Measurements from ENCODE around the gene CLCN7. TPM values are rescaled to one million over a fixed set of nuclear protein-coding genes. Genes with fewer than 3 reads are reported as not detected.

CLCN7 gene
- total RNA-seq, 1 experiment from 2014 or later = 110 TPM

DNA sequence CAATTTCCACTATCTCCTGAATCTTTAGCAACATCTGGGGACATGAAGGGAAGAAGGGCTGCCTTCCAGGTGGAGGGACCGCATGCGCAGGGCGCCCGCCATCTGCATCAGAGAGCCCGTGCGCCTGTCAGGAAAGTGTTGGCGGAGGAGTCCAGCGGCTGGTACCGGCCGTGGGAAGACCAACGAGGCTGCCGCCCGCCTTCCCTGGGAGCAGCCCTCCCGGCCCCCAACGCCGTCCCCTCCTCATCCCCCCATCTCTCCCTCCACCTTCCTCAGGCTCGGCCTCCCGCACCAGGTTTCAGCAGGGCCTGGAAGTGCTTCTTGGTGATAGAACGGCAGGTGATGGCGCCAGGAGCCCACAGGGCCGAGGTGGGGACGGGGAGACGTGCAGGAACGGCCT is 8.8 kb downstream of the CLCN7 start:
- Histone ChIP-seq H2AFZ (no peak overlapping the region), H3K27ac (no peak overlapping the region), H3K9me3 (ENCODE audit: insufficient read depth, low read depth) (no peaks in the 10 kb centered on the region), H3K27me3 (ENCODE audit: insufficient read depth, low read depth) (no peaks in the 10 kb centered on the region), H3K9me2 (ENCODE audit: insufficient read depth) (no peaks in the 10 kb centered on the region), H3K4me2 (no peak overlapping the region), H3K79me2 (ENCODE audit: low read depth) (peaks cover 37% of the 10 kb centered on the region), H3F3A (ENCODE audit: insufficient read depth, low read depth) (no peaks in the 10 kb centered on the region), H3K4me1 (replicated peaks; ENCODE audit: insufficient read depth) (peaks cover 5% of the 10 kb centered on the region; the same call in 1 of the 2 replicates), H3K36me3 (ENCODE audit: low read depth) (no peaks in the 10 kb centered on the region), H3K4me3 (no peak overlapping the region), H4K20me1 (ENCODE audit: insufficient read depth) (peaks cover 28% of the 10 kb centered on the region)
- DNase-seq = no peak
- intact Hi-C loops (cut with micrococcal nuclease; ENCODE audit: unreplicated experiment) = no loop called here
- CTCF ChIA-PET = no interaction called here
- POLR2A ChIA-PET (ENCODE audit: unreplicated experiment) = no interaction called here
- TF ChIP-seq, protein P1, sequence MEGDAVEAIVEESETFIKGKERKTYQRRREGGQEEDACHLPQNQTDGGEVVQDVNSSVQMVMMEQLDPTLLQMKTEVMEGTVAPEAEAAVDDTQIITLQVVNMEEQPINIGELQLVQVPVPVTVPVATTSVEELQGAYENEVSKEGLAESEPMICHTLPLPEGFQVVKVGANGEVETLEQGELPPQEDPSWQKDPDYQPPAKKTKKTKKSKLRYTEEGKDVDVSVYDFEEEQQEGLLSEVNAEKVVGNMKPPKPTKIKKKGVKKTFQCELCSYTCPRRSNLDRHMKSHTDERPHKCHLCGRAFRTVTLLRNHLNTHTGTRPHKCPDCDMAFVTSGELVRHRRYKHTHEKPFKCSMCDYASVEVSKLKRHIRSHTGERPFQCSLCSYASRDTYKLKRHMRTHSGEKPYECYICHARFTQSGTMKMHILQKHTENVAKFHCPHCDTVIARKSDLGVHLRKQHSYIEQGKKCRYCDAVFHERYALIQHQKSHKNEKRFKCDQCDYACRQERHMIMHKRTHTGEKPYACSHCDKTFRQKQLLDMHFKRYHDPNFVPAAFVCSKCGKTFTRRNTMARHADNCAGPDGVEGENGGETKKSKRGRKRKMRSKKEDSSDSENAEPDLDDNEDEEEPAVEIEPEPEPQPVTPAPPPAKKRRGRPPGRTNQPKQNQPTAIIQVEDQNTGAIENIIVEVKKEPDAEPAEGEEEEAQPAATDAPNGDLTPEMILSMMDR (conservative IDR thresholded peaks at IDR 0.05) = no peak
- TF ChIP-seq EZH2 (IDR thresholded peaks at IDR 0.05; ENCODE audit: low read depth) = no peak
- no TSS peak for BruUV-seq (replicated peaks)

DNA sequence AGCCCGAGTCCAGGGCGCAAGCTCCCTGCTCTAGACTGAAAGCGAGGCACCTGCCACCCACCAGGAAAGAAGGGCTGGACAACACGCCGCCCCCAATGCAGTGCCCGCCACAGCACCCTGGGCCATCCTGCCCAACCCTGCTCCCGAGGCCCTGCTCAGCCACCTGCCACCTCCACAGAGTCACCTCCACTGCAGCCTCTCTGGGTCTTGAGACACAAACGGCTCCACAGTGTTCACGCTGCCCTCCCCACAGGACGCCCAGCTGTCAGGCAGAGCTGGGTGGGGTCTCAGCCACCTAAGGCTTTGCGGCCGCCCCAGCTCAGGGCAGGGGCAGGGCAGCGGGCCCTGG is 9.3 kb downstream of the CLCN7 start:
- no peak for DNase-seq
- no peak overlapping the region for H3K4me3 ChIP-seq
- no peaks in the 10 kb centered on the region for H3K9me3 ChIP-seq (ENCODE audit: insufficient read depth, low read depth)
- H3K36me3 ChIP-seq (ENCODE audit: low read depth) = no peaks in the 10 kb centered on the region
- peaks cover 28% of the 10 kb centered on the region for H4K20me1 ChIP-seq (ENCODE audit: insufficient read depth)
- no peak overlapping the region for H2AFZ ChIP-seq
- POLR2A ChIA-PET (ENCODE audit: unreplicated experiment) = no interaction called here
- CTCF ChIA-PET = no interaction called here
- H3K4me1 ChIP-seq (replicated peaks; ENCODE audit: insufficient read depth) = peaks cover 5% of the 10 kb centered on the region; the same call in 1 of the 2 replicates
- no peak overlapping the region for H3K4me2 ChIP-seq
- H3K27ac ChIP-seq = no peak overlapping the region
- H3F3A ChIP-seq (ENCODE audit: insufficient read depth, low read depth) = no peaks in the 10 kb centered on the region
- TF ChIP-seq EZH2 (IDR thresholded peaks at IDR 0.05; ENCODE audit: low read depth) = no peak
- TF ChIP-seq, protein P1 (conservative IDR thresholded peaks at IDR 0.05) = no peak
- intact Hi-C loops (cut with micrococcal nuclease; ENCODE audit: unreplicated experiment) = no loop called here
- BruUV-seq (replicated peaks) = no TSS peak
- peaks cover 32% of the 10 kb centered on the region for H3K79me2 ChIP-seq (ENCODE audit: low read depth)
- no peaks in the 10 kb centered on the region for H3K27me3 ChIP-seq (ENCODE audit: insufficient read depth, low read depth)
- H3K9me2 ChIP-seq (ENCODE audit: insufficient read depth) = no peaks in the 10 kb centered on the region

DNA sequence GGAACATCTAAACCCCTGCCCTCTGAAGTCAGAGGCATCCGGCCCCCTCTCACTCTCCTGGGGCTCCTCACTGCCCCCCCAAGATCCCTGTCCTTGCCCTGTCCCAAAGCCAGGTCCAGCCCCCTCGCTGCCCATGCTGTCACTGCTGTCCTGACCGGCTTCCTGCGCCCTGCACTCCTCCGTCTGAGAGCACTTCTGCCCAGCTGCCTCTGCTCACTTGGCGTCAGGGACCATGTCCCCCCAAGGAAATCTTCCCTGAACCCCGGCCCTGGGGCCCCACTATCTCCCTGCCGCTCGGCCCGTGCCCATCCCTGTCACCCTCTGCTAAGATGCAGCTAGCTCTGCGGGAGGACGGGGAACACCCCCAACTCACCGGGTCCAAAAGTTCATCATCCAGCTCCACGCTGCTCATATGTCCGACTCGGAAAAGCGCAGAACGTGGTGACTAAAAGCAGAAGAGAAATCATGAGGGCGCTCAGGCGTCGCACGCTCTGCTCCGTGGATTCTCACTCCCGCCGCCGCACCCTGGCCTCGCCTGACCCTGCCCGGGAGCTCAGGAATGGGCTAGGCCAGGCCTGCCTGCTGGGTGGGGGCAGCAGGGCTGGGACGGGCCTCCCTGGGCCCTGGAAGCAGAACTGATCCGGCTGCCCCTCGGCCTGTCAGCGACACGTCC is 9.8 kb downstream of the CLCN7 start:
- H2AFZ ChIP-seq = no peak overlapping the region
- TF ChIP-seq, protein P1 (conservative IDR thresholded peaks at IDR 0.05) = no peak
- no peak for TF ChIP-seq EZH2 (IDR thresholded peaks at IDR 0.05; ENCODE audit: low read depth)
- no peak for DNase-seq
- peaks cover 27% of the 10 kb centered on the region for H3K79me2 ChIP-seq (ENCODE audit: low read depth)
- H3F3A ChIP-seq (ENCODE audit: insufficient read depth, low read depth) = no peaks in the 10 kb centered on the region
- no peaks in the 10 kb centered on the region for H3K27me3 ChIP-seq (ENCODE audit: insufficient read depth, low read depth)
- H3K27ac ChIP-seq = no peak overlapping the region
- H3K9me2 ChIP-seq (ENCODE audit: insufficient read depth) = no peaks in the 10 kb centered on the region
- peaks cover 5% of the 10 kb centered on the region; the same call in 1 of the 2 replicates for H3K4me1 ChIP-seq (replicated peaks; ENCODE audit: insufficient read depth)
- BruUV-seq (replicated peaks) = no TSS peak
- H3K36me3 ChIP-seq (ENCODE audit: low read depth) = no peaks in the 10 kb centered on the region
- H3K4me2 ChIP-seq = no peak overlapping the region
- intact Hi-C loops (cut with micrococcal nuclease; ENCODE audit: unreplicated experiment) = no loop called here
- CTCF ChIA-PET = no interaction called here
- H3K4me3 ChIP-seq = no peak overlapping the region
- POLR2A ChIA-PET (ENCODE audit: unreplicated experiment) = no interaction called here
- no peaks in the 10 kb centered on the region for H3K9me3 ChIP-seq (ENCODE audit: insufficient read depth, low read depth)
- peaks cover 25% of the 10 kb centered on the region for H4K20me1 ChIP-seq (ENCODE audit: insufficient read depth)

Measured in PC-9 (cell line).